Activated gamma-delta T cell treated with Interleukin-2 at 50 U/mL for 16 hours (primary cell): ENCODE measurements around the gene CERS1.
"Not testable (repeated sequence)": the region's sequence is repeated elsewhere in the genome, so short reads cannot be mapped to it uniquely, and the experiment has no call there.

ENCODE experiments used
- DNase-seq: peaks from one replicate; pipeline ENCODE4 v3.0.0-alpha.2; 2020

CERS1 gene

DNA sequence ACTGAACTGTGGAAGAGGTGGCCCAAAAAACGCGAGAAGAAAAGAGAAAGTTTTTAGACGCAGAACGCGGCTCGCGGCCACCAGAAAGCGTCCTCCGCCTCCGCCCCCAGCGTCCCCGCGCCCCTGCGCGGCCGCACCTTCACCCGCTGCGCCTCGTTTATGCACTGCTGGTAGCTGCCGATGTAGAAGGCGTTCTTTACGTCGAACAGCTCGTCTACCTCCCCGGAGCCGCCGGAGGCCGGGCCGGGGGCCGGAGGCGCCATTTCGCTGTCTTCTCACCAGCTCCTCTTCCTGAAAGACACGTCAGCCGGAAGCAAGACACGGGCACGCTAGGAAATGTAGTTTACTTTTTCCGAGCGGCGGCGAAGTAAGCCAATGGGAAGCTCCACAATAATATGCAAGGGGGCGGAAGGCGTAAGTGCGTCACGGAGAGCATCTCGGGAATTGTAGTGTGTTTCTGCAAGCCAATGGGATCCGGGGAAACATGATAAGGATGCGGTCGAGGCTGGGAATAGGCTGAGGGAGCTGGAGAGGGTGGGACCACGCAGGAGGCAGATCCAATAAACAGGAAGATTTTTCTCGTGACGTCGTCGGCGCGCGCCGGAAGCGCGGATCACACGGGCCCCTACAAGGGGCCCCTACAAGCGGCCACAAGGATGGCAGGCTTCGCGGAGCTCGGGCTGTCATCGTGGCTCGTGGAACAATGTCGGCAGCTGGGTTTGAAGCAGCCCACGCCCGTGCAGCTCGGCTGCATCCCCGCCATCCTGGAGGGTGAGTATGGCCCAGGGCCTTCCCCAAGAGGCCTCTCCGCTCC lies 23.3 kb upstream of the CERS1 start, which contains the start of the genes COPE and DDX49:
TSS of gene COPE (minus strand) at position 302 of the 814 bp plus-strand sequence. CDS start at position 263, 39 bp downstream.
TSS of gene DDX49 (plus strand) at position 630 of the 814 bp plus-strand sequence. CDS start at position 657, 27 bp downstream.
- peak; percentile 96 for DNase-seq

DNA sequence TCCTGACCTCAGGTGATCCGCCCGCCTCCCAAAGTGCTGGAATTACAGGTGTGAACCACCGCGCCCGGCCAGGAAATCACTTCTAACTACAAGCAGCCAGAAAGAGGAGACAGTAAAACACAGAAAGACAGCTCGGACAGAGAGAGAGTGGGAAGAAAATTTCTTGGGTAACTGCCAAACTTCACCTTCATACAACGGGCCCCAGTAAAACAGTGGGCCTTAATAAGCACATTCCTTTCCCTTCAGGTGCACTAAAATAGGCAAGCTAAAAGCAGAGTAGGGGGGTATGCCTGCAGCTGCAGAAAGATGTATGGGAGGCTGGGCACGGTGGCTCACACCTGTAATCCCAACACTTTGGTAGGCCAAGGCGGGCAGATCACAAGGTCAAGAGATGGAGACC lies 21.6 kb upstream of the CERS1 start:
- not testable (repeated sequence) for DNase-seq

DNA sequence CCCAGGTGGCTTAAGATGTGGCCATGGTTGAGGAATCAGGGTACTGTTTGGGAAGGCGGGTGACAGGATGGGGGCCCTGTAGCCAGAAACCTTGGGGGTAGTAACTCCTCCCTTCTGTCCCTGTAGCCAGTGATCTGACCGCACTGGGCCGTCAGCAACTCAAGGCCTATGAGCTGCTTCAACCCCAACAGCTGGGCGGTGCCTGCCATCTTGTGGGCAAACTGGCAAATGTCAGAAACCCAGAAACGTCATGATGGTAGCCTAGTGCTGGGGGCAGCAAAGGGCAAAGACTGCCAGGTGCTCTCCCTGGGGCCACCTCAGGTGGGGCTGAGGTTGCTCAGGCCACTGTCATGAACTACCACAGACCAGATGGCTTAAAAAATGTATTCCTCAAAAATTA lies 19.7 kb upstream of the CERS1 start:
- peak; percentile 19 for DNase-seq

DNA sequence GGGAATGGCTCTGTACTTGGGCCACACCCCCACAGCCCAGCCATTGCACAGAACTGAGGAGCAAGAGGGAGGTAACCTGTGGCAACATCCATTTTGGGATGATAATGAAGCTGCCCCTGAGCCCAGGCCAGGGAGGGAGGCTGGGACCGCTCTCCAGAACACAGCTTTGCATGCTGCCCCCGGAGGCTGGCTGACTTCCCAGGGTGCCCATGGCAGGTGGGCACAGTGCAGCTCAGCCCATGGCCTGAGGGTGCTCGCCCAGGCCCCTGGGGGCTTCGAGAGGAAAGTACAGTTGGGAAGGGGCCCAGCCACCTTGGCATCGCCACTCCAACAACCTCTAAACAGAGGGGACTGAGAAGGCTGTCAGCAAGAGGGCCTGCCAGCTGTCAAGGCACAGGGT lies 17.5 kb upstream of the CERS1 start:
- no peak for DNase-seq

DNA sequence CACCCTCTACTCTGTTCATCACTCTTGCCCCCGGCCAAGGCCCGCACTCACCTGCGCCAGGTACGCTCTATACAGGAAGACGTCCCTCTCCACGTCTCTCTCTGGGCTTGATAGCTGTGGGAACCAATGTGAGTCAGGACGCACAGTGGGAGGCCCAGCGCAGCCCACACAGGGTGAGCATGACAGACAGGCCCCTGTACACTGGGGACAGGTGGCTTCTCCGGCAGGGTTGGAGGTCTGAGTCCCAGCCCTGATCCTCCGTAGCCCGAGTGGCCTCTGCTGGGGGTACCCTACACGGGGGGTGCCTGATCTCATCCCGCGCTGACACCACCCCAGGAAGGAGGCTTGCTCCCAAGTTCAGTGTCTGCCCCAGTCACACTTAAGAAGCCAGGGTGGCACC lies 17.0 kb upstream of the CERS1 start:
- DNase-seq = no peak

DNA sequence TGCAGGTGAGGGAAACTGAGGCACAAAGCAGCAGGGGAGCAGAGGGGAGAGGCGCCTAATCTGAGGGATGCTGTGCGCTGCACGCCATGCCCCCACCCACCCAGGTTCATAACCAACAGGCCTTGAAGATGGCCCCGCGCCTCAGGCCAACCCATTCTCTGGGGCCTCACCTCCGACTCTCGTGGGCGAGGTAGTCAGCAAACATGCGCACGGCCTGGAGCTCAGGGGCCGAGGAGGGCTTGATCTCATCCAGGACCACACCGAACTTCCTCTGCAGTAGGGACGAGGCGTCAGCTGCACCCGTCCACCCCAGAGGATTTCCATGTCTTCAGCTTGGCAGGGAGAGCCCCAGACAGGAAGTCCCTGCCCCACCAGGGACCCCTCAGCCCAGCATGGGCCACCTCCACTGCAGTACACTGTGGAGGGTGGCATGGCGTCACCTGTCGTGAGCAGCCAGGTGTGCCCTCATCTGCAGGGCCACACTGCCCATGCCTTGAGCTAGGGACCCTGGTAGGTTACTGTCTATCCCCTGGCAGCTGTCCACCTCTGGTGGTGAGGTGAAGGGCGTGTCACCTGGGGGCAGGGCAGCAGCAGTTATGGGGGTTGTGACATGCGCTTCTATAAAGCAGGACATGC lies 15.0 kb upstream of the CERS1 start:
- DNase-seq = no peak

DNA sequence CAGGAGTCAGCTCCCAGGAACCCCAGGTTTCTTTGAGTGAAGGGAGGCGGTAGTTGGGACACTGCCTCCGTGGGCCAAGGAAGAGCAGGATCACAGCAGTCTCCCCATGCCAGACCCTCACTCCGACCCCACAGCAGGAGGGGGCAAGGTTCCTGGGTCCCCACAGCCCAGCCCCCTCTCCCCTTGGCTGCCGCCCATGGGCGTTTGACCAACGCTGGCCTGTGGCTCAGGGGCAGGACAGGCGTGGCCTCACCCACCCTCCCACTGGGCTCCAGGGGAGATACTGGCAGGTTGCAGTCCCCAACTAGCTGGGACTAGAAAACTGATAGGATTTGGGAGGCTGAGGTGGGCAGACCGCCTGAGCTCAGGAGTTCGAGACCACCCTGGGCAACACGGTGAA lies 14.1 kb upstream of the CERS1 start:
- DNase-seq = no peak

DNA sequence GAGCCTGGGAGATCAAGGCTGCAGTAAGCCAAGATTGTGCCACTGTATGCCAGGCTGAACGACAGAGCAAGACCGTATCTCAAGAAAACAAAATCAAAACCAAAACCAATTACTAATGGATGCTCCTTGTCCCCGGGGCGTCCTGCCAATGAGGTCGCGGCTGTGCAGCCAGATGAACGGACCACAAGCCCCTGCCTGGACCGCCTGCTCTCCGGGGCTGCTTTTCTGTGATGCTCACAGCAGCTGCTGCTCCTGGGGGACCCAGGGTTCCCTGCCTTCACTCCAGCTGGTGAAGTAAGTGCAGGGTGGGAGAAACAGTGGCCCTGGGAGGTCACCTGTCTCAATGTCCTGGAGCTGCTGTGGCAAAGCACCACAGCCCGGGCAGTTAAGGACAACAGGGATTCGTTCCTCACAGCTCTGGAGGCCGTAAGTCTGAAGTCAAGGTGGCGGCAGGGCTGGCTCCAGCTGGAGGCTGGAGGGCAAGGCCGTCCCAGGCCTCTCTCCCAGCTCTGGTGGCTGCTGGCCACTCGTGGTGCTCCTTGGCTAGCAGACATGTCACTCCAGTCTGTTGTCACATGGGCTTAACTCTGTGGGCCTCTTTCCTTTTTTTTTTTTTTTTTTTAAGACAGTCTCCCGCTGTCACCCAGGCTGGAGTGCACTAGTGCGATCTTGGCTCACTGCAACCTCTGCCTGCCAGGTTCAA lies 13.1 kb upstream of the CERS1 start:
- DNase-seq = no peak

DNA sequence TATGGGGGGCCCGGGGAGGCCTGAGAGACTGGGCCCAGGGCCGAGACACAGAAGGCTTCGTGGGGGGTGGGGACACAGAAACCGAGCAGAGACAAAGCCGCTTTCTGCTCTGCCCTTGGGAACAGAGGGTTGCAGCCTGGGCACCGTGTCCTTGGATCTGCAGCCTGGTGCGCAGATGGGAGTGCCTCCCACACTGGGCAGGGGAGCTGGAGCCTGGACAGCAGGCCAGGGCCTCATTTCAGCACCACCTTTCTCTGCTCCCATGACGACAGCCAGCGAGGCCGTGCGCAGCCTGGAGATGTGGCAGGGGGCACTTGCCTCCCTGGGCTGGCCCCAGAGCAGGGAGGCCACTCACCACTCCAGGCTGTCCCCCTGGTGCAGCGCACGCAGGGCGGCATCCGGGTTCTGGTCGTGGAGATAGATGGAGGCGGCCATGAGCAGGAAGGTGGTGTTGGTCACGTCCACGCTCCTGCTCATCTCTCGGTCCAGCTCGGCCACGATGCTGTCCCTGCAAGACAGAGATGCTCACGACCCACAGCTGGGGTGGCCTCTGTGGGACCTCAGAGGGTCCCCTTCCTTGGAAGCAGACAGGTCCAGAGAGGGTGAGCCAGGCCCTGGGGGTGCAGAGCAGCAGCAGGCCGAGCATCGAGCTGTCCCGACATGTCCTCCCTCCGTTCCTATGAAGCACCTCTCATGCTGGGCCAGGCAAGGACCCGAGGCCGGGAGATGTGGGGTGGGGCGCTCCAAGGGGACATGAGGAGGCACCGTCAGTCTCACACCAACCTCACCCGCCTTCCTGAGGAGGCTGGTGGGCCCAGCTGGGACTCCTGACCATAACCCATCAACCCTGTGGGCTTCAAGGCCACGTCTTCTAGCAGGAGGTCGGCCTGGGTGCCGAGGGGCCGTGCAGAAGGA lies 10.9 kb upstream of the CERS1 start:
- no peak for DNase-seq

DNA sequence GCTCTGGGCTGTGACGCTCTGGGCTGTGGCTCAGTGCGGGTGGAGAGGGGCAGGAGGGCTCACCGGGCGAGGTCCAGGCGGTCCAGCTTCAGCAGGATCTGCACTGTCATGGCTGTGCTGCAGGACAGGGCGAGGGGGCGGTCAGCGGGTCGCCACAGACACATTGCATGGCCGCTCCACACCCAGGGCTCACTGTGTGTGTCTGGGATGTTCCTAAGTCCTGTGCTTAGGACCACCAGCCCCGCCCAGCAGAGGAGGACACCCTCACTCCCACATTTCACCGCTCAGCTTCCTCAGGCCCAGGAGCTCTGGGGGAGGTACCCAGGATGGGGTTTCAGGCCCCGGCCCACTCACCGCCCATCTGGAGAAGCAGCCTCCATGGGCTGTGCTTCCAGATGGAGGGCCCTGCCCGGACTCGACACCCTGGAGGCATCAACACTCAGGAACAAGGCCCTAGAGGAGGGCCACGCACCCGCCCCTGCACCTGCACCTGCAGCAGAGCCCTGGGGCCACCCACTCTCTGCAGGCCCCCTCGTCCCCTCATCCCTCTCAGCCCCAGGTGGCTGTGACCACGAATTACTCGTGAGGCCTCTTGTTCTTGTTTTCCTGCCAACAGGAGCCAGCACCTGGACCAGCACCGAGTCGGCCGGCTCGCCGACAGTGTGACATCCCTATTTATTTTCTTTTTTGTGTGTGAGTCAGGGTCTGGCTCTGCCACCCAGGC lies 9.7 kb upstream of the CERS1 start:
- DNase-seq = no peak

DNA sequence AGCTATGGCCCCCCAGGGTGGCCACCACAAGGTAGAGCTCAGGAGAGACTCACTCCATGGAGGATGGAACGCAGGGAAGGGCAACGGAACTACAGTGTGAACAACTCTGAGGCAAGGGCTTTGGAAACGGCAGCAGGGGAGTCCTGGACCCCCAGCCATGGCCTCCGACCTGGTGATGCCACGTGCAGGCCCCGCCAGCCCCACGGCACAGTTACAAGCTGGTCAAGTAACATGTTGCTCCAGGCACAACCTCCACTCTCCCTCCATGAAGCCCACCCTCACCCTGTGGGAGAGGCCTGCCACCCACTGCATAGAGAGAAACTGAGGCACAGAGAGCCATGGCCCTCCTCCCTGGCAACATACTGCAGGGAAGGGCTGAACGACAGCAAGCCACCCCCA lies 9.1 kb upstream of the CERS1 start:
- no peak for DNase-seq

DNA sequence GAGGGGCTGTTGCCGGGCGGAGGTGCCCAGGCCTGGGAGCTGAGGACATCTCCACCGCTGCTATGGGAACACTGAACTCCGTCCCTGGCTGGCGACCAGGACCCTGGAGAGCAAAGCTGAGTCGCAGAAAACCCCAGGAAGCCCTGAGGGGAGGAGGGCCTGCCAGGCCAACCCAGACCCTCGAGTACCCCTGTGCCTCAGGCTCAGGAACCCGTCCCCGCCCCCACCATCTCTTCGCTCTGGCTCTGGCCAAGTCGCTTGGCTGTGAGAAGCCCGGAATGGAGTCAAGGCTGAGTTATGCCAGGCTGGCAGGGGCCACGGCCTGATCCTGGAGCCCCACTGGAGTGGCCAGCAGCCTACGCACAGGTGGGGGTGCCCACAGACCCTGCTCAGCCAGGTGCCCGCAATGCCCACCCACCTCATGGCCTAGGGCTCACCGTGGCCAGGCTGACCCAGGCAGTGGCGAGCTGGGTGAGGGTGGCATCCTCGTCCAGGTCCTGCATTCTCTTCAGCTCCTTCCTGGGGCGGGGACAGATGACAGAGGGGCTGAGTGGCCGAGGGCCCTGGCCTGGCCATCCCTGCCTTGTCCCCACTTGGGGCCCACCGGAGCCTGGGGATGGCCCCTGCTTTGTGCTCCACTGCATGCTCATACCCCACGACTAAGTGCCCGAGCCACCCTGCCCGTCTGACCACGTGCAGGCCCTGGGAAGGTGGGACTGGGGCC lies 8.5 kb upstream of the CERS1 start:
- no peak for DNase-seq

DNA sequence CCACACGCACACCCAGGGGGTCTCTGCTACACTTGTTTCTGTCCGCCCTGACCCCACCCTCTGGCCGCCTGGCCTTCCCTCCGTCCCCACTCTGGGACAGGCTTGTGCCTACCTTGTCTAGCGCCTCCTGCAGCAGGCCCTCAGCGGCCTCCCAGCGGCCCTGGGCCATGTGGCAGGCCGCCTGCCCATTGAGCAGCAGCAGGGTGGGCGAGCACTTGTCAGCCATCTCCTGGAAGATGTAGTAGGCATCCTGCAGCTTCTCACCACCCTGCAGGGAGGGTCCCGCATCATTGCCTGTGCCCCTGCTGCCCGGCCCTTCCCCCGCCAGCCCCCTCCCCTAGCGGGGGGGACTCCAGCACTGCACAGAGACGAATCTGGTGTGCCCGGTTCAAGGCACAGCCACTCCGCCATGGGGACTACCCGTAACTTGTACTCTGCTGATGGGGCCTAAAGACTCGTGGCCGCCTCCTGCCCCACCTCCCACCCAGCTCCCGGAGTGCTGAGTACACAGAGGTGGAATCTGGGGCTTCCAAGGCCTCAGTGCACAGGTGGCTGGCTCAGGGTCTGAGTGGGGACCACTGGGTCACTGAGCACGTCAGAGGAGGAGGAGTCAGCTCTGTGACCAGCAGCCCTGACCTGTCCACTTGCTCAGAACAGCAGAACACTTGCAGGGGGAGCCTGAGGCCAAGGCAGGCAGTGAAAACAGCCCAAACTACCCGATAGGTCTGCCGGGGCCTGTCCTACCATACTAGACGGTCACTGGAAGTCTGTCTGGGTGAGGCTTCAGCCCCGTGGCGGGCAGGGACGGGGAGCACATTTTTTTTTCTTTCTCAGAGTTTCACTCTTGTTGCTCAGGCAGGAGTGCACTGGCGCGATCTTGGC lies 7.4 kb upstream of the CERS1 start:
- DNase-seq = no peak

DNA sequence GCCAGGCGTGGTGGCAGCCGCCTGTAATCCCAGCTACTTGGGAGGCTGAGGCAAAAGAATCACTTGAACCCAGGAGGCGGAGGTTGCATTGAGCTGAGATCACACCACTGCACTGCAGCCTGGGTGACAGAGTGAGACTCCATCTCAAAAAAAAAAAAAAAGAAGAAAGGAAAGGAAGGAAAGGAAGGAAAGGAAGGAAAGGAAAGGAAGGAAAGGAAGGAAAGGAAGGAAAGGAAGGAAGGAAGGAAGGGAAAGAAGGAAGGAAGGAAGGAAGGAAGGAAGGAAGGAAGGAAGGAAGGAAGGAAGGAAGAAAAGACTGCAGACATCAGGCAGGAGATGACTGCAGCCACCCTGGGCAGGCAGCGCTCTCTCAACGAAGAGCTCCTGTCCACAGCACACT lies 6.6 kb upstream of the CERS1 start:
- DNase-seq = not testable (repeated sequence)

DNA sequence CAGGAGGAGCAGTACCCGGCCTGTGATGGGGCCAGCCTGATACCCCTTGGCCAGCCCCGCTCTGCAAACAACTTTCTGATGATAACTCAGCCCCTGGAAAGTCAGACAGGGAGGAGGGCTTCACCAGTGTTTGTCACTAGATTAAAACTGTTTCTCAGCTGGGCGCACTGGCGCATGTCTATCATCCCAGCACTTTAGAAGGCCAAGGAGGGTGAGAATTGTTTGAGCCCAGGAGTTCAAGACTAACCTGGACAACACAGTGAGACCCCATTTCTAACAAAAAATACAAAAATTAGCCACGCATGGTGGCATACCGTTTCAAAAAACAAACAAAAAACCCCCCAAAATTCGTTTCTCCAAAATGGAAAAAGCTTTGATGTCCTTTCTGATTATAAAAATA lies 5.5 kb upstream of the CERS1 start:
- no peak for DNase-seq

DNA sequence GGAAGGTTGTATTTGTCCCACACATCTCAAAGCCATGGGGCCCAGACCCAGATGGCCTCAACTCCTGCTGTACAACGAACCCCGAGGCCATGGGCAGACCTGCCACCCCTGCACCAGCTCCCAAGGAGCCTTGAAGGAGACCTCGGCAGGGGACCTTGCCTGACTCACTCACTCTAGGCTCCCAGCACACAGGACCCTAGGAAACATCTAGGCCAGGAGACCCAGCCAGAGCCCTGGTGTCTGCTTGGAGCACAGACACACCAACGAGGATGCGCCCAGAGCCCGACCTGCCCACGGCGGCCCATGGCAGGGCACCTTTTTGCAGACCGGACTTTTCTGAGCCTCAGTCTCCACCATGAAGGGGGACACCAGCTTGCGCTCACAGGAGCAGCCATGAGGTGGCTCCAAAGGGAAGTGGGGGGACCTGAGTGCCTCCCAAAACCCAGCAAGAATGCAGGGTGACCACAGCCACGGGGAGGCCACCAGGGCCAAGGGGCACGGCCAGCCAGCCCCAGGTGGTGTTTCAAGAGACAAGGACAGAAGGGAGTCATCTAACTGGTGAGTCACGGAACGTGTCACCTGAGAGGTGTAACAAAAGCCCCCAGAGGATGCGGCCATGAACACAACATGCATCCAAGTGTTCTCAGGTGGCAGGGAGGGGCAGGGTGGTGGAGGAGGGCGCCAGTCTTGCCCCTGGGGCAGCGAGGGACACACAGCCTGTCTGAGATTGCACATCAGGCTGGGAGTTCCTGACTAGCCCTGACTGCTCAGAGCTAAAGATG lies 4.9 kb upstream of the CERS1 start:
- no peak for DNase-seq

DNA sequence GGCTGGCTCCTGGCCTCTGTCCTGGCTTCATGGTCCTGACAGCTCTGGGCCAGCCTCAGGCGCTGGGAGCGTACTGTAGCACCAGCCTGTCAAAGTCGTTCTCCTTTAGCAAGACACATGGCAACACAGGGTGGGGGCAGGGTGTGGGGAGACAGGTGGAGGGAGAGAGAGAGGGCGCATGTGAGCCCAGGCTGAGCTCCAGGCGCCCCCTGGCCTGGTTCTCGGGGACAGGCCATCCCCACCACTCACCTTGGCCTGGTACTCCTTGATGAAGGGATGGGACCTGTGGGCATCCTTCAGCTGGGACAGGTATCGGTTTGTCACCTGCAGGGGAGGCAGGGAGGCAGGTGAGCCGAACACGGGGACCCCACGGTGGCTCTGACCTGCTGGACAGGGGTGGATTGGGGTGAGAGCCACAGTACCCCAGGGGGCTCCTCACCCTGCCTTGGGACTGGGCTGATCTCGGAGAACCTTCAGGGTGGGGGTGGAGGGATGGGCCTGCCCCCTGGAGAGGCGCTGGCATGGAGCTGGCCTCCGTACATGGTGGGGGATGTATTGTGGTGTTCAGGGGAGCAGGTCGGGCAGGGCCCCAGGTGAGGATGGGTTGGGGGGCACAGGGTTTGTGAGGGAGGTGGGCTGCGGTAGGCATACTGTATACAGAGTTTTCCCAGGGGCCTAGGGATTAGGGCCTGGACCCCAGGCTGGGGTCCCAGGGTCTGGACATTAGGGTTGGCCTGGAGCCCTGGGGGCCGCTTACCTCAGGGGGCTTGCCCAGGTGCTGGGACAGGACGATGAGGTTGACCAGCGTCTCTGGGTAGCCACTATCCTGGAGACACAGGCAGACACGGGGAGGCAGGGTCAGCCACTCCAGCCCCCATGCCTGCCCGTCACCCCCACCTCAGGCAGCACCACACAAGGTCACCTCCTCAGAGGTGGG lies 3.9 kb upstream of the CERS1 start:
- no peak for DNase-seq
